Neuronal stem cell (in vitro differentiated cells): Measurements from ENCODE around the gene SLAMF8. TPM values are rescaled to one million over a fixed set of nuclear protein-coding genes. Genes with fewer than 3 reads are reported as not detected.

Experiments
- DNase-seq: peaks from one replicate; pipeline ENCODE4 v3.0.0-alpha.2; 2013; ENCODE audit warnings: low spot score
- H2AFZ ChIP-seq: one replicate; pipeline ENCODE4 v1.6.1; 2013; ENCODE audit warnings: mild to moderate bottlenecking, low read length, inconsistent platforms
- H2AK5ac ChIP-seq: 2 replicates; pipeline ENCODE4 v1.6.1; 2013; ENCODE audit warnings: low read depth, mild to moderate bottlenecking, inconsistent platforms, low read length, moderate library complexity, mixed read lengths
- H2BK120ac ChIP-seq: 2 replicates; pipeline ENCODE4 v1.6.1; 2013; ENCODE audit warnings: low read depth, mild to moderate bottlenecking, inconsistent platforms, low read length, moderate library complexity, mixed read lengths
- H2BK12ac ChIP-seq: one replicate; pipeline ENCODE4 v1.6.1; 2013; ENCODE audit warnings: low read length, inconsistent platforms
- H2BK15ac ChIP-seq: 2 replicates; pipeline ENCODE4 v1.6.1; 2013; ENCODE audit warnings: mild to moderate bottlenecking, low read length, inconsistent platforms, mixed read lengths
- H2BK5ac ChIP-seq: one replicate; pipeline ENCODE4 v1.6.1; 2013; ENCODE audit warnings: inconsistent platforms, mild to moderate bottlenecking, low read length, moderate library complexity
- H3K14ac ChIP-seq: one replicate; pipeline ENCODE4 v1.6.1; 2013; ENCODE audit warnings: low read length, inconsistent platforms
- H3K18ac ChIP-seq: 2 replicates; pipeline ENCODE4 v1.6.1; 2013; ENCODE audit warnings: low read length, inconsistent platforms
- H3K23ac ChIP-seq: 2 replicates; pipeline ENCODE4 v1.6.1; 2013; ENCODE audit warnings: low read depth, mild to moderate bottlenecking, mixed read lengths, low read length, inconsistent platforms; ENCODE audit not compliant: poor library complexity
- H3K27ac ChIP-seq: replicated peaks from 3 replicates; pipeline ENCODE4 v1.5.1; 2013; ENCODE audit warnings: low read length, inconsistent platforms
- H3K27me3 ChIP-seq, 3 experiments: 2 replicates each; pipeline ENCODE4 v1.6.1; 2013; ENCODE audit warnings: low read length in 3 of 3, mild to moderate bottlenecking in 2 of 3, inconsistent platforms in 1 of 3, low read depth in 1 of 3, mixed read lengths in 1 of 3, moderate library complexity in 1 of 3; ENCODE audit not compliant: control insufficient read depth in 3 of 3, insufficient read depth in 3 of 3
- H3K36me3 ChIP-seq, 2 donors: replicated peaks in 1 of 2; 2 replicates each; pipeline ENCODE4 v1.6.1; 2013; ENCODE audit warnings: low read length in 2 of 2; ENCODE audit not compliant: control insufficient read depth in 2 of 2, insufficient read depth in 2 of 2
- H3K4ac ChIP-seq: 2 replicates; pipeline ENCODE4 v1.6.1; 2013; ENCODE audit warnings: inconsistent platforms, mild to moderate bottlenecking, low read length, moderate library complexity
- H3K4me1 ChIP-seq, 2 donors: 1 replicate in 1 of 2; 2 replicates in 1 of 2; pipeline ENCODE4 v1.6.1; 2013; ENCODE audit warnings: low read length in 2 of 2, low read depth in 1 of 2; ENCODE audit not compliant: control insufficient read depth in 2 of 2, insufficient read depth in 1 of 2
- H3K4me2 ChIP-seq: one replicate; pipeline ENCODE4 v1.6.1; 2013; ENCODE audit warnings: mild to moderate bottlenecking, low read length, inconsistent platforms; ENCODE audit not compliant: insufficient read depth, poor library complexity, severe bottlenecking
- H3K4me3 ChIP-seq, 2 donors: 2 replicates each; pipeline ENCODE4 v1.5.1; 2013; ENCODE audit warnings: low read length in 2 of 2, mild to moderate bottlenecking in 2 of 2, inconsistent platforms in 1 of 2, moderate library complexity in 1 of 2
- H3K79me1 ChIP-seq: one replicate; pipeline ENCODE4 v1.6.1; 2013; ENCODE audit warnings: low read depth, mild to moderate bottlenecking, inconsistent platforms, low read length, moderate library complexity
- H3K9ac ChIP-seq: one replicate; pipeline ENCODE4 v1.6.1; 2013; ENCODE audit warnings: mild to moderate bottlenecking, low read depth, low read length, inconsistent platforms; ENCODE audit not compliant: poor library complexity
- H3K9me3 ChIP-seq, 2 donors: replicated peaks in 1 of 2; 2 replicates each; pipeline versions ENCODE3 to v1.6.1; 2013; ENCODE audit warnings: low read length in 2 of 2, mild to moderate bottlenecking in 2 of 2, inconsistent platforms in 1 of 2, low read depth in 1 of 2, mixed read lengths in 1 of 2, moderate library complexity in 1 of 2; ENCODE audit not compliant: control insufficient read depth in 2 of 2, insufficient read depth in 1 of 2
- H4K8ac ChIP-seq: one replicate; pipeline ENCODE4 v1.6.1; 2013; ENCODE audit warnings: low read depth, mild to moderate bottlenecking, inconsistent platforms, low read length, moderate library complexity
- H4K91ac ChIP-seq: one replicate; pipeline ENCODE4 v1.6.1; 2013; ENCODE audit warnings: low read length, low read depth, mild to moderate bottlenecking, inconsistent platforms; ENCODE audit not compliant: poor library complexity
- WGBS, 2 donors: extraction: QIAGEN DNeasy Blood & Tissue Kit; methylation state at CpG; one replicate each; pipeline ENCODE4 v1.1.7; 2013; ENCODE audit warnings: missing lambda C conversion rate in 2 of 2, mixed read lengths in 1 of 2; ENCODE audit not compliant: insufficient read length in 2 of 2, insufficient replicate concordance in 1 of 2; ENCODE audit errors: extremely low coverage in 2 of 2; 5-methylcytosine and 5-hydroxymethylcytosine counted together
- small RNA-seq: library from polyadenylated mRNA; stranded (forward); fragments of <200 nt; extraction: miRNeasy Mini kit (QIAGEN cat#:217004); gene quantifications from one replicate; pipeline ENCODE3, GENCODE V24; 2013; ENCODE audit not compliant: insufficient read depth

Gene SLAMF8

DNA sequence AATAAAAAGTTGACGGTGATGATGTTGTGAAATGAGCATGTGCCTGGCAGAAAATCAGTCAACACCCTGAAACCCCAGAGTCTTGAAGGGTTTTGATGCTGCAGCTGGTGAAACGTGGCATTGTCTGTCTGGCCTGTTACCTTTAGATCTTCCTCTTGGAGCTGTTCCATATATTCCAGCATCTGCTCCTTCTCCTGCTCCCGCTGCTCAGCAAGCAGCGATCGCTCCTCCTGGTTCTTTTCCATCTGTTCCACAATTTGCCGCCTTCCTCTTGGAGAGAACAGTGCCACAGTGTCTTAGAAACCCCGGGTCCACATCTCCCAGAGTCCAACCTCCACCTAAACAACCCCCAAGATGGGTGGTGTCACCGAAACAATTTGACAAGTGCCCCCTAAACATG is 57.6 kb downstream of the SLAMF8 start:
- Histone ChIP-seq H3K27ac (no peak overlapping the region), H3K4me2 (no peak overlapping the region), H4K8ac (no peak overlapping the region), H3K4me1 (no peaks in the 10 kb centered on the region), H3K4me3 (no peak overlapping the region), H3K4ac (no peak overlapping the region), H3K14ac (no peak overlapping the region), H2AK5ac (no peak overlapping the region), H3K18ac (no peak overlapping the region), H2BK12ac (no peak overlapping the region), H3K9me3 (no peaks in the 10 kb centered on the region), H3K79me1 (no peaks in the 10 kb centered on the region), H3K36me3 (no peaks in the 10 kb centered on the region), H4K91ac (no peak overlapping the region), H2AFZ (no peak overlapping the region), H2BK15ac (no peak overlapping the region), H3K23ac (no peak overlapping the region), H2BK5ac (no peak overlapping the region), H3K27me3 (peaks cover 0 to 26% (median 0%) of the 10 kb centered on the region in 3 experiments), H3K9ac (no peak overlapping the region), H2BK120ac (no peak overlapping the region)
- WGBS, 2 donors = no CpG with 5 or more reads among the region's 8 CpGs
- no peak for DNase-seq

Small RNA genes within 50 kb of the gene (small RNA-seq; reads per million reads assigned to genes)
- gene RF00570 = not detected
